ENCODE results near the gene C1RL.

DNA sequence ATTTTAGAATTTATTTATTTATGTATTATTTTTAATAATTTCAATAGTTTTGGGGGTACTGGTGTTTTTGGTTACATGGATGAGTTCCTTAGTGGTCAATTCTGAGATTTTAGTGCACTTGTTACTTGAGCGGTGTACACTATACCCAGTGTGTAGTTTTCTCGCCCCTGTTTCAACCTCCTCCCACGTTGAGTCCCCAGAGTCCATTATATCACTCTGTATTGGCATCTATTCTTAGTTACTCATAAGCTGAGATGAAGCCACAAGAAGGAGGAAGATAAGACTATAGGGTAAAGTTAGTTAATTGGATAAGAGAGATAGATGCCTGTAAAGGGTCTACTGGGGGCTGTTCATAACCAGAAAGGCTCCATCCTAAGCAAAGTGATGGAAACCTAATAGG is 44.5 kb downstream of the C1RL start:
- TF ChIP-seq, protein P1, sequence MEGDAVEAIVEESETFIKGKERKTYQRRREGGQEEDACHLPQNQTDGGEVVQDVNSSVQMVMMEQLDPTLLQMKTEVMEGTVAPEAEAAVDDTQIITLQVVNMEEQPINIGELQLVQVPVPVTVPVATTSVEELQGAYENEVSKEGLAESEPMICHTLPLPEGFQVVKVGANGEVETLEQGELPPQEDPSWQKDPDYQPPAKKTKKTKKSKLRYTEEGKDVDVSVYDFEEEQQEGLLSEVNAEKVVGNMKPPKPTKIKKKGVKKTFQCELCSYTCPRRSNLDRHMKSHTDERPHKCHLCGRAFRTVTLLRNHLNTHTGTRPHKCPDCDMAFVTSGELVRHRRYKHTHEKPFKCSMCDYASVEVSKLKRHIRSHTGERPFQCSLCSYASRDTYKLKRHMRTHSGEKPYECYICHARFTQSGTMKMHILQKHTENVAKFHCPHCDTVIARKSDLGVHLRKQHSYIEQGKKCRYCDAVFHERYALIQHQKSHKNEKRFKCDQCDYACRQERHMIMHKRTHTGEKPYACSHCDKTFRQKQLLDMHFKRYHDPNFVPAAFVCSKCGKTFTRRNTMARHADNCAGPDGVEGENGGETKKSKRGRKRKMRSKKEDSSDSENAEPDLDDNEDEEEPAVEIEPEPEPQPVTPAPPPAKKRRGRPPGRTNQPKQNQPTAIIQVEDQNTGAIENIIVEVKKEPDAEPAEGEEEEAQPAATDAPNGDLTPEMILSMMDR (IDR thresholded peaks at IDR 0.05), result no peak
- TF ChIP-seq POLR2A (IDR thresholded peaks at IDR 0.05), result no peak
